SHP77 treated with DMSO at 0.1 percent for 48 hours (cell line): ENCODE data around the gene BICD1.
"Not testable (repeated sequence)": the region's sequence is repeated elsewhere in the genome, so short reads cannot be mapped to it uniquely, and the experiment has no call there.

Experiments used
- DNase-seq: peaks from one replicate; lab custom pipeline; 2025; lab: John Stamatoyannopoulos, UW

Gene BICD1

GRCh38 chr12:32146074-32146873 is 39.6 kb downstream of the BICD1 start:
- no peak for DNase-seq

GRCh38 chr12:32148372-32148771 is 41.7 kb downstream of the BICD1 start:
- no peak for DNase-seq

- no peak for DNase-seq
These were observed 42.8 kb downstream of the BICD1 start for GRCh38 chr12:32149489-32149888.

DNA sequence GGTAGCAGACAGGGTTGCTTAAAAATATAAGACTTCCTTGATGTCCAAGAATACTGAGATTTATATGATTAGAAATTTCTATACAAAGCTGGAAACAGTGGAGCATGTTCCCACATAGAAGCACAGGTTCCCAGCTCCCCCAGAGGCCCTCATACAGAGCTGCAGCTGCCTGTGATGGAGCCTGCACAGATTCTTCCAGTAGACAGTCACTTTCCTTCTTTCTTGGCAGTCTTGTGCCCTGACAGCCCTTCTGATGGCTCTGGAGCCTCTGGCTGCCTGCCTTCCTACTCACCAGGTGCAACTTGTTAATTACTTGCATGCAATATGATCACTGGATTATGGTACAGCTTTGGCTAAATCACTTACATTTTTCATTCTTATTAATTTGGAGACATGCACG is 44.4 kb downstream of the BICD1 start:
- DNase-seq, result no peak

GRCh38 chr12:32151552-32151951 is 44.9 kb downstream of the BICD1 start:
- no peak for DNase-seq

DNA sequence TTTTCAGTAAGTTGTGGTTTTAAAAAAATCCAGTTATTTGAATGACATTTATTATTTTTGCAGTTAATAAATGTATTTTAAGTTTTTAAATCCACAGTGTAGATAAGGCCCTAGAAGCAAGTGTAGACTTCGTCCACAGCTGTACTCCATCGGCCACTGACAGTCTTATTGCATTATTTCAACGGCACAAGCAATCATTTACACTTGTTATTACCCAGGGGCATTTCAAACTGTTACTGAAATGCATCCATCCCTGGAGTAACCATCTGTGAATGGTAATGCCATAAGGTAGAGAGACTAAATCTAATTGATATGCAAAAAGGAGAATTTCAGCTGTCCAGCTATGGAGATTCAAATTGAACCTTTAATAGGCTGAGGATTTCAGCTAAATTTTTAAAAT is 48.4 kb downstream of the BICD1 start:
- DNase-seq, result no peak

DNA sequence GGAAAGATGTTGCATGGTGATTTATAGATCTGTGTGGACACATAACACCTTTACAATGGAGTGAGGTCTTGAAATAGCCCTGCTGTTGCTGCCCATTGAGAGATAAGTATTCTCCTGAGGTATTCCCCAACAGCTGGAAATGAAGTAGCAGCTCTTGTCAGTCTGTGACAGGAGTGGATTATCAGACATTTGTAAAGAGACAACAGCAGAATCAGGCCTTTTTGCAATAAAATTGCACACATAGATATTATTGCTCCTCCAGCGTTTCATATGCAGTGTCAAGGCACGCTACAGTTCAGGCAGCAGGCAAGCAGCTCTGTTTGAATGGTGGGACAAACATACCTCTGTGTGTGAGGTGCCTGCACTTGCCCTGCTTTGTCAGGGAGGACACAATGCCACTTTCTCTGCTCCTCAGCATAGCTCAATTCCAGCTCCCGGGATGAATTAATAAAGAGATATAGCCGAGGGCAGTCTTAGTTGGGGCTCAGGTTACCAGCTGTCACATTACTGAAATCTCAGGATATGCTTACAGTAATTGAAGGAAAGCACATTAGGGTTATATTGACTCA is 49.4 kb downstream of the BICD1 start:
- no peak for DNase-seq

- DNase-seq, result no peak
These were observed 51.9 kb downstream of the BICD1 start for GRCh38 chr12:32158525-32158924.

DNA sequence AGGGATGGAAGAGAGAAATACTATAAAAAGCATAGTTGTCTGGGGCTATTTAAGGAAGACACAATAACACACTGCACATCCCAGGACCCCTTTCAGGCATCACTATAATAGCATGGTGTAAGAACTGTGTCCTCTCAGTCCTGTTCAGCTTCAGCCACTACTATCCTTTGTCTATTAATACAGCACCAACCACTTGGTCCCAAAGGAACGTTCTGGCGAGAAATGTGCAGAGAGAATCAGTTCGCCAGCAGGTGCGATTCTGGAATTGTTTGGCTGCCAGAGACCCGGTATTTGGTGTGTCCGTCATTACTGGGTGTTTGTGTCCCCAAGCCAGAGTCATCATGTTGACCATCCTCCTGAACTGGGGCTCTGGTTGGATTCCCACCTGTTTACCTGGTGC is 52.7 kb downstream of the BICD1 start:
- DNase-seq, result no peak

GRCh38 chr12:32159925-32160324 is 53.3 kb downstream of the BICD1 start:
- no peak for DNase-seq

- DNase-seq, result no peak
These were observed 54.4 kb downstream of the BICD1 start for GRCh38 chr12:32161058-32161457.

GRCh38 chr12:32163596-32163995 is 56.9 kb downstream of the BICD1 start:
- no peak for DNase-seq

- DNase-seq, result no peak
These were observed 59.9 kb downstream of the BICD1 start for GRCh38 chr12:32166510-32166909.

GRCh38 chr12:32170437-32170998 is 63.9 kb downstream of the BICD1 start:
- no peak for DNase-seq

DNA sequence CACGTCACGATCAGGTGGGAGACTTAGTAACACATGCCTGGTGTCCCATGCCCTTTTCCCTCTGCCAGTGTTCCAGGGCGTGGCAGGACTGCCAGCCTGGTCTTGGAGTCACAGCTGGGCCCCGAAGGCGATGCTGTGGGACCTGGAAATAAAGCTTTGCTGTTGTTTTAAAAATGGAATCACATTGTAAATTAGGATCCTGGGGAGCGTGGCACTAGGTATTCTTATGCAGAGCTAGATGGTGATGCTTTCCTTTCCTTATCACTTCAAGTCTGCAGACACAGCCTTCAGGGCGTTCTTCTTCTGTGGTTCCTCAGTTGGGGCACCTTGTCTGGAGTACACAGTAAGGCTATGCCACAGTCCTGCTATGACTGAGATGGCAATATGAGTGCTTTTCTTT is 64.6 kb downstream of the BICD1 start:
- DNase-seq, result no peak

DNA sequence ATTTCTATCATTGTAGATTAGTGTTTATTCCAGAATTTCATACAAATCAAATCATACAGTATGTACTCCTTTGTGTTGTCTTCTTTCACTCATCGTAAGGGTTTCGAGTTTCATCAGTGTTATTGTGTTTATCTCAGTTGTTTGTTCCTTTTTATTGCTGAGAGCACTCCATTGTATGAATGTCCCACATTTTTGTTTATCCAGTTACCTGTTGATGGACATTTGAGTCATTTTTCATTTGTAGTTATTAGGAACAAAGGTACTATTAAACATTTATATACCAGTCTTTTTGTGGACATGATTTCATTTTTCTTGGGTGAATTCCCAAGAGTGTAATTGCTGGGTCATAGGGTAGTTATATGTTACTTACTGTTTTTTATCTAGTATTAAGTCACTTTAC is 70.0 kb downstream of the BICD1 start:
- DNase-seq, result no peak

DNA sequence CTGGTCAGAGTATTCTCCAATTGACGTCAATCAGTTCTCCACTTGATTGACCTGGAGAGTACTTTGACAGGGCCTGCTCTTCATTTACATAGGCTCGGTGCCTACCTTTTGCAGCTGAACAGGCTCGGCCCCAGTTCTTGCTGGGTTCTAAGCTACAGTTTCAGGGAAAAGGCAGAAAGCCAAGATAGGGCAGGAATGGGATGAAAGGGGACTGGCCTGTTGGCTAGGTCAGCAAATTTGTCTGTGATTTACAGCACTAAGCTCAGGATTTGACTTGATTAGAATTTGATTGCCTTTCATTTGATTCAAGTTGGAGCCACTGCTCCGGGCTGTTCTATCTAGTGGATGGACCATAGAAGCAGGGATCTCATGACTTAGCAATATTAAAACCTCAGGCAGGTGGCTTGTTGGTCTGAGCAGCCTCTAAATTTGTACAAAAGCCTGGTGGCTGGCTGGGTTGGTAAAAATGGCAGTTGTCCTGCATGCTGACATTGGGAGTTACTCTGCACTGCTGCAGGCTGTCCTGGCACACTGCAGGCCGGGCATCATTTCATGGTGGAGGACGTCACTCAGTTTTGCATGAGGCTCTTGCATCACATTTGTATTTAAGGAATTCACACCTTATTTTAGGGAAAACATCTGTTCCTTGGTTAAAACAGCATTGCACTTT is 71.8 kb downstream of the BICD1 start:
- DNase-seq, result no peak

DNA sequence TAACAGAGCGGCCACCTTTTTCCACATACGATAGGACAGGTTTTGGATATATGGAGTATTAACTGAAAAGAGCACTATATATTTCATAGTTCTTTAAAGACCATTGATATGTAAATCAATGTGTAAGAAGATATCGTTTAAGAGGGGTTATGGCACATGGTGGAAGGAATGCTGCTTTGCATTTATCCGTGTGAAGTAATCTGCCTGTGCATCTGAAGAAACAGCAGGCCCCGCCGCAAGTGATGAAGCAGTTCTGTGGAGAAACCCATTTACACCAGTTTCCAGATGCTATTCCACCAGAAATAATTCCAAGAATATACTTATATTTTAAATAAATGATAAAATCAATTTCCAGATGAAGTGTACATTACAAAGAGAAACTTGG is 72.4 kb downstream of the BICD1 start:
- DNase-seq, result no peak

DNA sequence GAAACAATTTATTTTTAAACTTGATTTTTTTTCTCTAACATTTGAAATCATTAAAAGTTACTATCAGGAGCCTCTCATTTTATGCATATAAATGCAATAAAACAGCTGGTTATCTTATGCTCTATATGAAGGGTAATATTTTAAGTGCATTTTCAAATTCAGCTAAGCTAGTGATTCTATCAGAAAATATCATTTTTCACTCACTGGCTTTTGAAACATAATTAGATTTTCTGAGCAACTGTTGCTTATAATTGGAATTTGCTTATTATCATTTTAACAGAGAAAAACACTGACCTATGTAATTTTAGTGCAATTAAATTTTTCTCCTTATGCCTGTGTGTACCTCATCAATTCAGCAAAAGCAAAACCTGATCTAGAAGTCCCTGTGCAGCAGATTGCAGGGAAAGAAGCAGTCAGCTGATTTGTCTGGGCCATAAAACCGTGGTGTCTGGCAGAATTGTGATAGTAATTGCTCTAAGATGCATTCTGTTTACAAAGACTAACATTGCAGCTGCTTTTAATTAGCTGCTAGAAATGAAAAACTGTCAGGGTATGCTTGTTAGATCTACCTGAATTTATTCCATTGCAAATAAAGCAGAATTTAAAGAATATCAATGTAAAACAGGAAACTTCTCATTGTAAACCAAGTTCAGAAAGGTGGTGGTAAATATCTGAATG is 75.0 kb downstream of the BICD1 start:
- no peak for DNase-seq

GRCh38 chr12:32183650-32184049 is 77.0 kb downstream of the BICD1 start:
- DNase-seq, result no peak

DNA sequence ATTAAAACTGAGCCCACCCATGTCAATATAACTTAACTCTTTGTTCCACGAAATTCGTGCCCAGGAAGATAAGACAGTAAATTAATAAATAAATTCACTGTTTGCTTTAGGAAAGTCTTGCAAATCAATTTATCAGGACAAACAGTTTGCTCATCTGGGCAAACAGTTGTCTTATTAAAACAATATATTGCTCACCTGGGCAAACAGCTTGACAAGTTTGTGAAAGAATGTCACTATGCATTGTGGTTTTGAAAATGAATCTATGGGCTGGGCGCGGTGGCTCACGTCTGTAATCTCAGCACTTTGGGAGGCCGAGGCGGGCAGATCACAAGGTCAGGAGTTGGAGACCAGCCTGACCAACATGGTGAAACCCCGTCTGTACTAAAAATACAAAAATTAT is 80.5 kb downstream of the BICD1 start:
- not testable (repeated sequence) for DNase-seq

DNA sequence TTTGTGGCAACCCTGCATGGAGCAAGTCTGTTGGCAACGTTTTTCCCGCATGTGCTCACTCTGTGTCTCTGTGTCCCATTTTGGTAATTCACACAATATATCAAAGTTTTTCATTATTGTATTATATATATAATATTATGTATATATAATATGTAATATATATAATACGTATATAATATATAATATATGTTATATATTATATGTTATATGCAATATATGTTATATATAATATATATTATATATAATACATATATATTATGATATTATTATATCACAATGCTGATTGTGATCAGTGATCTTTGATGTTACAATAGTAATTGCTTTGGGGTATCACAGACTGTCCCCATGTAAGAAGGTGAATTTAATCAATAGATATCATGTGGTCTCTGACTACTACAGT is 84.8 kb downstream of the BICD1 start:
- no peak for DNase-seq
